SU-DHL-6 (cell line): Measurements from ENCODE around the gene FDPS.

ENCODE experiments used
- H2AFZ ChIP-seq: fragments of 200-600 bp; sonication (generic); 2 replicates; pipeline ENCODE4 v1.6.1; 2014; ENCODE audit warnings: low read depth, mild to moderate bottlenecking, moderate library complexity, mixed read lengths, antibody characterized with exemption, low read length; ENCODE audit not compliant: severe bottlenecking
- H3F3A ChIP-seq: fragments of 200-600 bp; shearing (Covaris generic); 2 replicates; pipeline ENCODE4 v1.6.0; 2016; ENCODE audit warnings: antibody characterized with exemption, mild to moderate bottlenecking; ENCODE audit not compliant: insufficient read depth
- H3K27ac ChIP-seq: fragments of 200-600 bp; sonication (generic); 2 replicates; pipeline ENCODE4 v1.5.1; 2016; ENCODE audit warnings: low read depth, mild to moderate bottlenecking, low read length, moderate library complexity, mixed read lengths
- H3K27me3 ChIP-seq: fragments of 200-600 bp; sonication (generic), shearing (Covaris generic); 2 replicates; pipeline ENCODE4 v1.6.0; 2014; ENCODE audit warnings: mild to moderate bottlenecking, low read length
- H3K36me3 ChIP-seq: fragments of 200-600 bp; sonication (generic); 2 replicates; pipeline ENCODE4 v1.6.1; 2014; ENCODE audit warnings: mild to moderate bottlenecking, low read length, mixed read lengths
- H3K4me2 ChIP-seq: fragments of 300-600, 200-600 bp; shearing (Covaris generic), sonication (generic); 2 replicates; pipeline ENCODE4 v1.6.0; 2014; ENCODE audit warnings: low read length, low read depth, mild to moderate bottlenecking; ENCODE audit not compliant: poor library complexity, severe bottlenecking
- H3K4me3 ChIP-seq: fragments of 200-600 bp; sonication (generic); 2 replicates; pipeline ENCODE4 v1.5.1; 2014; ENCODE audit warnings: antibody characterized with exemption, low read length, mild to moderate bottlenecking, mixed read lengths; ENCODE audit not compliant: insufficient read depth, poor library complexity, severe bottlenecking
- H3K79me2 ChIP-seq: fragments of 200-600 bp; sonication (generic); 2 replicates; pipeline ENCODE4 v1.6.1; 2014; ENCODE audit warnings: mild to moderate bottlenecking, low read length, moderate library complexity; ENCODE audit not compliant: insufficient read depth
- H3K9ac ChIP-seq: fragments of 200-600 bp; sonication (generic); 2 replicates; pipeline ENCODE4 v1.7.0; 2014; ENCODE audit warnings: mild to moderate bottlenecking, low read length
- H3K9me2 ChIP-seq: fragments of 200-600 bp; sonication (generic); replicated peaks from 2 replicates; pipeline ENCODE4 v1.6.1; 2014; ENCODE audit warnings: low read length; ENCODE audit not compliant: insufficient read depth
- H3K9me3 ChIP-seq: fragments of 200-600 bp; sonication (generic); 2 replicates; pipeline ENCODE4 v1.6.1; 2014; ENCODE audit warnings: low read length, mixed read lengths; ENCODE audit not compliant: insufficient read depth
- H4K20me1 ChIP-seq: fragments of 200-600 bp; sonication (generic); 2 replicates; pipeline ENCODE4 v1.6.1; 2014; ENCODE audit warnings: low read depth, mild to moderate bottlenecking, antibody characterized with exemption, low read length, moderate library complexity, mixed read lengths
- CTCF ChIP-seq: fragments of 200-600 bp; sonication (generic); IDR thresholded peaks from one replicate; pipeline ENCODE4 v1.5.1; 2017; ENCODE audit warnings: antibody characterized with exemption, mild to moderate bottlenecking, low read length, moderate library complexity; ENCODE audit not compliant: insufficient read depth, poor library complexity, severe bottlenecking
- EZH2phosphoT487 ChIP-seq: fragments of 200-600 bp; sonication (generic), shearing (Covaris generic); conservative IDR thresholded peaks from 2 replicates; pipeline ENCODE4 v1.6.1; 2018; ENCODE audit warnings: mild to moderate bottlenecking, antibody characterized with exemption, low read length, moderate library complexity, mixed read lengths

Gene FDPS

GRCh38 chr1:155318082-155318481 is 9.4 kb downstream of the FDPS start:
- TF ChIP-seq EZH2phosphoT487 = no peak
- no peak for TF ChIP-seq CTCF
- Histone ChIP-seq H3K4me2 (no peak overlapping the region), H4K20me1 (no peaks in the 10 kb centered on the region), H2AFZ (no peak overlapping the region), H3K9me2 (no peaks in the 10 kb centered on the region), H3K27ac (no peak overlapping the region), H3K9me3 (no peaks in the 10 kb centered on the region), H3K79me2 (peaks cover 6% of the 10 kb centered on the region), H3K9ac (no peak overlapping the region), H3K4me3 (no peak overlapping the region), H3K36me3 (no peaks in the 10 kb centered on the region), H3K27me3 (no peaks in the 10 kb centered on the region), H3F3A (peaks cover 26% of the 10 kb centered on the region)

GRCh38 chr1:155319536-155319935 is 10.9 kb downstream of the FDPS start:
- TF ChIP-seq EZH2phosphoT487 = no peak
- no peak for TF ChIP-seq CTCF
- Histone ChIP-seq H3K27ac (no peak overlapping the region), H3K4me3 (no peak overlapping the region), H3K9ac (no peak overlapping the region), H4K20me1 (no peaks in the 10 kb centered on the region), H3K27me3 (no peaks in the 10 kb centered on the region), H3K9me3 (no peaks in the 10 kb centered on the region), H3K4me2 (no peak overlapping the region), H3K9me2 (no peaks in the 10 kb centered on the region), H2AFZ (no peak overlapping the region), H3K79me2 (no peaks in the 10 kb centered on the region), H3F3A (peaks cover 26% of the 10 kb centered on the region), H3K36me3 (no peaks in the 10 kb centered on the region)

- Histone ChIP-seq H3F3A (peaks cover 26% of the 10 kb centered on the region), H3K27ac (0 out of 2 replicates have a peak overlapping the region, but pooled peaks have one; percentile 19), H3K9me2 (no peaks in the 10 kb centered on the region), H3K4me3 (no peak overlapping the region), H3K36me3 (no peaks in the 10 kb centered on the region), H3K9me3 (no peaks in the 10 kb centered on the region), H4K20me1 (no peaks in the 10 kb centered on the region), H3K79me2 (no peaks in the 10 kb centered on the region), H3K4me2 (peak overlapping the region; percentile 25), H2AFZ (no peak overlapping the region), H3K9ac (no peak overlapping the region), H3K27me3 (no peaks in the 10 kb centered on the region)
- TF ChIP-seq EZH2phosphoT487 (no peak), CTCF (no peak)
Observed at GRCh38 chr1:155320252-155320651, 11.6 kb downstream of the FDPS start.
